HEK293 (cell line): Measurements from ENCODE around the gene TAS1R3.

Experiments
- CTCF ChIA-PET: fragments of 350-600 bp; formaldehyde crosslinking; extraction: SDS; loops from one replicate; lab custom pipeline; 2021; ENCODE audit warnings: antibody characterized with exemption; lab: Yijun Ruan, JAX
- POLR2A ChIA-PET: fragments of 300-600 bp; formaldehyde crosslinking; extraction: SDS; loops from one replicate; lab custom pipeline; 2020; ENCODE audit warnings: antibody characterized with exemption, inconsistent platforms; lab: Yijun Ruan, JAX
- H3K27ac ChIP-seq: fragments of 200-500 bp; sonication (Bioruptor generic); 2 replicates; pipeline ENCODE4 v1.5.1; 2014; ENCODE audit warnings: low read depth, low read length, control low read depth, inconsistent platforms; ENCODE audit errors: extremely low read depth
- H3K36me3 ChIP-seq, 2 experiments: fragments of 200-500 bp in 1 of 2; sonication (Bioruptor generic) in 1 of 2; 1 replicate in 1 of 2; 2 replicates in 1 of 2; pipeline ENCODE4 v1.5.1; 2014 to 2017; ENCODE audit warnings: inconsistent platforms in 2 of 2, low read length in 2 of 2; ENCODE audit not compliant: control insufficient read depth in 2 of 2, insufficient read depth in 1 of 2
- H3K4me1 ChIP-seq: fragments of 200-500 bp; sonication (Bioruptor generic); 2 replicates; pipeline ENCODE4 v1.5.1; 2014; ENCODE audit warnings: mild to moderate bottlenecking, low read length, inconsistent platforms; ENCODE audit not compliant: control insufficient read depth, insufficient read depth
- H3K4me3 ChIP-seq: 2 replicates; pipeline ENCODE4 v1.5.1; 2011; ENCODE audit warnings: low read depth, mild to moderate bottlenecking, control low read depth, low read length, moderate library complexity
- H3K9me3 ChIP-seq: fragments of 200-500 bp; sonication (Bioruptor generic); 2 replicates; pipeline ENCODE4 v1.5.1; 2014; ENCODE audit warnings: low read depth, low read length, inconsistent platforms; ENCODE audit not compliant: control insufficient read depth, insufficient read depth
- BCL11B ChIP-seq: fragments of 450-650 bp; formaldehyde crosslinking; IDR thresholded peaks from 2 replicates; pipeline ENCODE4 v1.5.1; 2016; ENCODE audit warnings: low read depth, missing biosample characterization, missing genetic modification characterization
- CTCF ChIP-seq: fragments of 450-650 bp; formaldehyde crosslinking; IDR thresholded peaks from 2 replicates; pipeline ENCODE4 v1.5.1; 2016; ENCODE audit warnings: missing biosample characterization, missing genetic modification characterization
- ELK4 ChIP-seq: IDR thresholded peaks from 2 replicates; pipeline ENCODE4 v1.6.1; 2011; ENCODE audit warnings: mild to moderate bottlenecking, low read depth, low read length, borderline replicate concordance
- IKZF3 ChIP-seq: fragments of 450-650 bp; IDR thresholded peaks from 2 replicates; pipeline ENCODE4 v1.5.0; 2018; ENCODE audit warnings: missing biosample characterization, mild to moderate bottlenecking, missing genetic modification characterization, moderate library complexity
- KLF1 ChIP-seq: fragments of 450-650 bp; formaldehyde crosslinking; IDR thresholded peaks from 2 replicates; pipeline ENCODE4 v1.5.1; 2016; ENCODE audit warnings: missing biosample characterization, missing genetic modification characterization
- KLF9 ChIP-seq: fragments of 450-650 bp; formaldehyde crosslinking; IDR thresholded peaks from 2 replicates; pipeline ENCODE4 v1.5.1; 2016; ENCODE audit warnings: missing biosample characterization, missing genetic modification characterization, low read depth
- PATZ1 ChIP-seq: fragments of 450-650 bp; formaldehyde crosslinking; IDR thresholded peaks from 2 replicates; pipeline ENCODE4 v1.5.1; 2016; ENCODE audit warnings: missing biosample characterization, missing genetic modification characterization
- PRDM6 ChIP-seq: fragments of 450-650 bp; formaldehyde crosslinking; IDR thresholded peaks from 2 replicates; pipeline ENCODE4 v1.5.1; 2017; ENCODE audit warnings: missing biosample characterization, missing genetic modification characterization
- SP7 ChIP-seq: fragments of 450-650 bp; formaldehyde crosslinking; IDR thresholded peaks from 2 replicates; pipeline ENCODE4 v1.5.1; 2016; ENCODE audit warnings: missing biosample characterization, missing genetic modification characterization
- YY1 ChIP-seq: fragments of 450-650 bp; formaldehyde crosslinking; IDR thresholded peaks from 2 replicates; pipeline ENCODE4 v1.5.1; 2018; ENCODE audit warnings: missing biosample characterization, missing genetic modification characterization
- ZBTB1 ChIP-seq: fragments of 450-650 bp; formaldehyde crosslinking; IDR thresholded peaks from 2 replicates; pipeline ENCODE4 v1.5.1; 2016; ENCODE audit warnings: missing biosample characterization, missing genetic modification characterization
- ZBTB10 ChIP-seq: fragments of 450-650 bp; formaldehyde crosslinking; IDR thresholded peaks from 2 replicates; pipeline ENCODE4 v1.5.1; 2016; ENCODE audit warnings: missing biosample characterization, missing genetic modification characterization
- ZBTB8A ChIP-seq: fragments of 450-650 bp; formaldehyde crosslinking; IDR thresholded peaks from 2 replicates; pipeline ENCODE4 v1.5.1; 2016; ENCODE audit warnings: missing biosample characterization, missing genetic modification characterization
- ZEB2 ChIP-seq: fragments of 450-650 bp; formaldehyde crosslinking; IDR thresholded peaks from 2 replicates; pipeline ENCODE4 v1.5.1; 2016; ENCODE audit warnings: missing biosample characterization, missing genetic modification characterization
- ZFP3 ChIP-seq: fragments of 450-650 bp; formaldehyde crosslinking; IDR thresholded peaks from 2 replicates; pipeline ENCODE4 v1.5.1; 2016; ENCODE audit warnings: low read depth, missing biosample characterization, missing genetic modification characterization
- ZFP37 ChIP-seq: fragments of 450-650 bp; formaldehyde crosslinking; IDR thresholded peaks from 2 replicates; pipeline ENCODE4 v1.5.1; 2016; ENCODE audit warnings: missing biosample characterization, missing genetic modification characterization
- ZIC2 ChIP-seq: fragments of 450-650 bp; formaldehyde crosslinking; IDR thresholded peaks from 2 replicates; pipeline ENCODE4 v1.5.1; 2016; ENCODE audit warnings: missing biosample characterization, missing genetic modification characterization
- ZNF146 ChIP-seq: fragments of 450-650 bp; formaldehyde crosslinking; IDR thresholded peaks from 2 replicates; pipeline ENCODE4 v1.5.1; 2016; ENCODE audit warnings: missing biosample characterization, missing genetic modification characterization
- ZNF23 ChIP-seq: fragments of 450-650 bp; formaldehyde crosslinking; IDR thresholded peaks from 2 replicates; pipeline ENCODE4 v1.5.1; 2016; ENCODE audit warnings: missing biosample characterization, missing genetic modification characterization, borderline replicate concordance
- ZNF248 ChIP-seq: fragments of 450-650 bp; formaldehyde crosslinking; IDR thresholded peaks from 2 replicates; pipeline ENCODE4 v1.5.1; 2017; ENCODE audit warnings: missing biosample characterization, missing genetic modification characterization
- ZNF37A ChIP-seq: fragments of 450-650 bp; IDR thresholded peaks from 2 replicates; pipeline ENCODE4 v1.5.1; 2018; ENCODE audit warnings: missing biosample characterization, missing genetic modification characterization
- ZNF391 ChIP-seq: fragments of 450-650 bp; formaldehyde crosslinking; IDR thresholded peaks from 2 replicates; pipeline ENCODE4 v1.5.1; 2016; ENCODE audit warnings: low read depth, missing biosample characterization, missing genetic modification characterization, borderline replicate concordance
- ZNF423 ChIP-seq: fragments of 450-650 bp; formaldehyde crosslinking; IDR thresholded peaks from 2 replicates; pipeline ENCODE4 v1.5.1; 2016; ENCODE audit warnings: missing biosample characterization, missing genetic modification characterization
- ZNF548 ChIP-seq: fragments of 450-650 bp; formaldehyde crosslinking; IDR thresholded peaks from 2 replicates; pipeline ENCODE4 v1.5.1; 2016; ENCODE audit warnings: missing biosample characterization, missing genetic modification characterization
- ZNF670 ChIP-seq: fragments of 450-650 bp; formaldehyde crosslinking; IDR thresholded peaks from 2 replicates; pipeline ENCODE4 v1.5.1; 2016; ENCODE audit warnings: missing biosample characterization, missing genetic modification characterization, low read depth
- ZSCAN30 ChIP-seq: fragments of 450-650 bp; IDR thresholded peaks from 2 replicates; pipeline ENCODE4 v1.5.1; 2018; ENCODE audit warnings: missing biosample characterization, mild to moderate bottlenecking, missing genetic modification characterization, moderate library complexity

The TAS1R3 gene

GRCh38 chr1:1348420-1349255 lies 17.6 kb downstream of the TAS1R3 start (continued):
- TF ChIP-seq PATZ1 (tag by site-specific recombination): 0 out of 2 replicates have a peak, but pooled peaks have one; percentile 12
- peak; percentile 11 for TF ChIP-seq BCL11B (tag by site-specific recombination)
- TF ChIP-seq ELK4: no peak
- peak; percentile 75 for TF ChIP-seq ZBTB10 (tag by site-specific recombination)
- TF ChIP-seq ZNF391 (tag by site-specific recombination): no peak
- peak; percentile 54 for TF ChIP-seq KLF1 (tag by site-specific recombination)
- no peak for TF ChIP-seq ZNF37A (tag by site-specific recombination)
- TF ChIP-seq ZNF23 (tag by site-specific recombination): no peak
- no peak for TF ChIP-seq SP7 (tag by site-specific recombination)
- TF ChIP-seq ZNF670 (tag by site-specific recombination): no peak
- TF ChIP-seq ZNF548: no peak
- TF ChIP-seq ZFP37 (tag by site-specific recombination): no peak
- TF ChIP-seq ZNF423 (tag by site-specific recombination): no peak
- TF ChIP-seq YY1 (tag by site-specific recombination): no peak
- TF ChIP-seq IKZF3: no peak
- 0 out of 2 replicates have a peak, but pooled peaks have one; percentile 21 for TF ChIP-seq ZBTB1 (tag by site-specific recombination)

- Histone ChIP-seq H3K4me3 (peak within 1 kb of the TSS; percentile 64), H3K9me3 (no peaks in the 10 kb centered on the region), H3K4me1 (peaks cover 14% of the 10 kb centered on the region), H3K36me3 (peaks cover 0 to 11% of the 10 kb centered on the region in 2 experiments; a peak in 1 of 3 replicates), H3K27ac (peak within 1 kb of the TSS; percentile 96)
- POLR2A ChIA-PET: interaction anchor here (1.5 kb wide), 1 partner anchor 56 kb away, joined by 3 read pairs; no protein-coding TSS in a partner anchor
- CTCF ChIA-PET: no interaction called here
- peak; percentile 41; the same call in 1 of the 2 replicates for TF ChIP-seq ZIC2 (tag by site-specific recombination)
- TF ChIP-seq ZNF146: no peak
- 0 out of 2 replicates have a peak, but pooled peaks have one; percentile 26 for TF ChIP-seq KLF9 (tag by site-specific recombination)
- peak; percentile 55 for TF ChIP-seq CTCF (tag by site-specific recombination)
- TF ChIP-seq ZSCAN30 (tag by site-specific recombination): 0 out of 2 replicates have a peak, but pooled peaks have one; percentile 33
- no peak for TF ChIP-seq PRDM6
- TF ChIP-seq ZBTB8A (tag by site-specific recombination): peak; percentile 85
- TF ChIP-seq ZEB2 (tag by site-specific recombination): no peak
- TF ChIP-seq ZFP3 (tag by site-specific recombination): no peak
- TF ChIP-seq ZNF248: no peak
These were observed 18.4 kb downstream of the TAS1R3 start, which contains the start of gene DVL1 for GRCh38 chr1:1349256-1350012. Gene DVL1, minus strand, starts transcription at chr1:1349418. Its CDS starts 353 bp downstream, at chr1:1349065.
